GM12873 (cell line): ENCODE measurements around the gene KRT86.

Experiments
- TF ChIP-seq, protein P1 (sequence below): IDR thresholded peaks from 2 replicates; pipeline ENCODE4 v1.5.1; 2012; ENCODE audit warnings: low read depth, mild to moderate bottlenecking, moderate library complexity, low read length, control low read depth; ENCODE audit not compliant: insufficient read depth; ENCODE audit errors: missing control alignments

The KRT86 gene

DNA sequence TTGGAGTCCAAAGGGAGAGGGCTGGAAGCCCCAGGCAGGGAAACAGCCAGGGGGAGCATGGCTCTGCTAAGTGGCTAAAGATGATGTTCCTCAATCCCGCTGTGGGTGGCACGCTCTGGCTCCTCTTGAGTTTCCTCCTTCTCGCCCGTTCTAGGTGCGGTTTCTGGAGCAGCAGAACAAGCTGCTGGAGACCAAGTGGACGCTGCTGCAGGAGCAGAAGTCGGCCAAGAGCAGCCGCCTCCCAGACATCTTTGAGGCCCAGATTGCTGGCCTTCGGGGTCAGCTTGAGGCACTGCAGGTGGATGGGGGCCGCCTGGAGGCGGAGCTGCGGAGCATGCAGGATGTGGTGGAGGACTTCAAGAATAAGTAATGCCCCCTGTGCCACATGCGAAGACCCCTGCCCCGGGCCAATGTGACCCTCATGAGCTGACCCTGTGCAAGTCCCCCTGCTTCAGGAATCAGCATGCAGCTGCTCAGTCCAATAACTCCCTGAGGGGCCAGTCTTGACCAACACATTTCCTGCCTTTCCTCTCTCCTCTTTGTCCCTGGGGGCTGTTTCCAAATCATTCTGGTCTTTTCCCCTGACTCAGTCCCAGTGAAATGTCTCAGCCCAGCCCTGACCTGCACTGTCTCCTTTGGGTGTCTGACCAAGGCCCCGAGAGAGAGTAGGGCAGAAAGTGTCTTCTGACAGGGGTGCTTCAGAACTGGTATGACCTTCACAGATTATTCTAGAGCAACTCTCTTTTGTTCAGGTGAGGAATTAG, 39.3 kb upstream of the KRT86 start:
- TF ChIP-seq, protein P1, sequence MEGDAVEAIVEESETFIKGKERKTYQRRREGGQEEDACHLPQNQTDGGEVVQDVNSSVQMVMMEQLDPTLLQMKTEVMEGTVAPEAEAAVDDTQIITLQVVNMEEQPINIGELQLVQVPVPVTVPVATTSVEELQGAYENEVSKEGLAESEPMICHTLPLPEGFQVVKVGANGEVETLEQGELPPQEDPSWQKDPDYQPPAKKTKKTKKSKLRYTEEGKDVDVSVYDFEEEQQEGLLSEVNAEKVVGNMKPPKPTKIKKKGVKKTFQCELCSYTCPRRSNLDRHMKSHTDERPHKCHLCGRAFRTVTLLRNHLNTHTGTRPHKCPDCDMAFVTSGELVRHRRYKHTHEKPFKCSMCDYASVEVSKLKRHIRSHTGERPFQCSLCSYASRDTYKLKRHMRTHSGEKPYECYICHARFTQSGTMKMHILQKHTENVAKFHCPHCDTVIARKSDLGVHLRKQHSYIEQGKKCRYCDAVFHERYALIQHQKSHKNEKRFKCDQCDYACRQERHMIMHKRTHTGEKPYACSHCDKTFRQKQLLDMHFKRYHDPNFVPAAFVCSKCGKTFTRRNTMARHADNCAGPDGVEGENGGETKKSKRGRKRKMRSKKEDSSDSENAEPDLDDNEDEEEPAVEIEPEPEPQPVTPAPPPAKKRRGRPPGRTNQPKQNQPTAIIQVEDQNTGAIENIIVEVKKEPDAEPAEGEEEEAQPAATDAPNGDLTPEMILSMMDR = no peak

DNA sequence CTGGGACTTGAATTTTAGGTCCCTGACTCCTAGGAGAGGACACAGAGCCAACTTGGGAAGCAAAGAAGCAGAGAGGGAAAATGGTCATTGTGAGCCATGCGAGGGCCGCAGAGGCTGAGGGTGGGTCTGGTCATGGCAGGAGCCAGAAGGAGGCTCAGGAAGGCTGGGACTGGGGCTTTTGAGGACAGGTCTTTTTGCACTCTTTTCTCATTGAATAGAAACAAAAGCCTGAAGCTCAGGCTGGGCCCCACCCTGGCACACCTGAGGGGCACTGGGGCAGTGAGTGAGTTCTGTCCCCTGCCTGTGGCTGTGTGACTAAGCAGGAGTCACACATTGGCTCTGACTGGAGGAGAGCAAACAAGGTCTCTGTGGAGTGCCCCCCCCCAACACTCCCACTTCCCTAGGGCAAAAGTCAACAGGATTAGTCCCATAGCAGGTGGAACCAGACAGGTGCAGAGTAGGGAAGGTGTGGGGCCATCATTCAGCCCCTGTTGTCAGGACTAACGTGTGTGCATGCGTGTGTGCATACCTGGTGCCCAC, 38.6 kb upstream of the KRT86 start:
- TF ChIP-seq, protein P1 = no peak

DNA sequence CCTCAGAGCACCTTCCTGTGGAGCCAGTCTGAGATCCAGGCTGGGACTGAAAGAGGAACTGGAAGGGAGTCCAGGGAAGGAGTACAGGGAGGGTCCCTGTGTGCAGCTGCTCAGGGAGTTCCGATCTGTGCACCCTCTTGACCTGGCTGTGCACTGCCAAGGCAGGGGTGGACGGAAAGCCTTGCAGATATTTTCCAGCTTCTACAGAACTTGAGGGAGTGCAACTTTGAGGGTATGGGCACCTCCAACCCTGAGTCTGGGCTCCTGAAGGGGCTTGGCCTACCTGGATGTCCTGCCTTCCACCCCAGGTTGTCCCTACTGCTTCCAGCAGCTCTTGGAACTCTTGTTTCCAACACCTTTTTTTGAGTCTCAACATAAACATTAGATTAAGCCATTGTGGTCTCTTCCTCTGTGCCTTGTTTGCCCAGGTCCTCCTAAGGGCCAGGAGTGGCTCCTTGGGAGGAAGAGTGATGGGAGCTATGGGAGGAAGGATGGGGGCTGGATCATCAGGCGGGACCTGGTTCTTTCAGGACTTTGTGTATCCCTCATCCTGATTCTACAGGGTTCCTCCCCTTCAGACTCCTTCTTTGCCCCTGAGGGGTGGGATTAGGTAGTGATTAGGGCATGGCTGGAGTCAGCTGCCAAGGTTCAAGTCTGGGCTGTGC, 37.9 kb upstream of the KRT86 start:
- TF ChIP-seq, protein P1 = no peak

DNA sequence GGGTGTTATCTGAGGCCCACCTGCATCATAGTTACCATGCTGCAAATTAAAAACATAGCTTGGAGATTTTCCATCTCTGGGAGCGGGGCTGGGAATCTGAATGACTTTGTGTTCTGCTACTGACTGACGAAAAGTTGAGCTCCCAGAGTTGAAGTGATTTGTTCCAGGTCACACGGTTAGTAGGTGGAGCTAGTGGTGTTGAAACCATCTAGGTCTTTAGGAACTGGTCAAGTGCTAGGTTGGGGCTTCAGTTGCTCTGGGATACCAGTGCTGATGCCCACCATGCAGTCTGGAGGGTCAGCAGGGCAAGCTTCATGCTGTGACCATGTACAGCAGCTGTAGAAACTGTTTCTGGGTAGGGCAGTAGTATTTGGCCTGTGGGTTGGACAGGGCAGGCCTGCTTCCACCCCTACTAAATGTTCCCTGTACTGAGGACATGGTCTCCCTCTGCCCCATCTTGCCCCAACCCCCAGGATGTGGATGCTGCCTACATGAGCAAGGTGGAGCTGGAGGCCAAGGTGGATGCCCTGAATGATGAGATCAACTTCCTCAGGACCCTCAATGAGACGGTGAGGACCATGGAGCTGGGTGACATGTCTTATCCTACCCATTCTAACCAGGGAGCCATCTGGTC, 36.1 kb upstream of the KRT86 start:
- TF ChIP-seq, protein P1 = no peak

DNA sequence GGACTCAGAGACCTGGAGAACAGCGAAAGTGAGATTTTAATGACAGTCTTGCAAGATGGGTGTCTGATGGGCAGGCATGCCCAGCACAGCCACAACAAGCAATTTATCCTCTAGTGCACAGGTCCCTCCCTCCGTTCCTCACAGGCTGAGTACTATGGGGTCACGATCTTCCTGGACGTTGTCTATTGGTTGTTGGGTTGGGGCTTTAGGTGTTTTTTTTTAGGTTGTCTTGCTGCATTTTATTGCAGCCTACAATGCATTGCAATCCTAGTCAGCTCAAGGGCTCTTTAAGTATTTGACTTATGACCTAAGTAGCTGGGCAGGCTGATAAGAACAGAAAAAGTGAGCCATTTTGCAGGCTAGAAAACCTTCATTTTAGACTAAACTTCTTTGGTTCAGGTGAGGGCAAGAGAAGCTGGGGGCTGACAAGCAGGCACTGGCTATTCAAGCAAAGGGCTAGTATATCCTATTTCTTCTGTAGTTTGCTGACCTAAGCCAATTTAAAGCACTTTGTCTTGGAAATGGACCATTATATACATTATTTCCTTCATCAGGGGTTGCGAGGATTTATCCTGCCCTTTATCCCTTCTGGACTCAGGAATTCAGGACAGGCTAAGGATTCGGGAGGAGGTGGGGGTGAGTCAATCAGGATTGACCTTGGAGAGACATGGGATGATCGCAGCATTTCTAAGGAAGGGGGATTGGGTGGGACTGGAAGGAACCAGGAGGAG, 35.4 kb upstream of the KRT86 start:
- TF ChIP-seq, protein P1 = no peak

DNA sequence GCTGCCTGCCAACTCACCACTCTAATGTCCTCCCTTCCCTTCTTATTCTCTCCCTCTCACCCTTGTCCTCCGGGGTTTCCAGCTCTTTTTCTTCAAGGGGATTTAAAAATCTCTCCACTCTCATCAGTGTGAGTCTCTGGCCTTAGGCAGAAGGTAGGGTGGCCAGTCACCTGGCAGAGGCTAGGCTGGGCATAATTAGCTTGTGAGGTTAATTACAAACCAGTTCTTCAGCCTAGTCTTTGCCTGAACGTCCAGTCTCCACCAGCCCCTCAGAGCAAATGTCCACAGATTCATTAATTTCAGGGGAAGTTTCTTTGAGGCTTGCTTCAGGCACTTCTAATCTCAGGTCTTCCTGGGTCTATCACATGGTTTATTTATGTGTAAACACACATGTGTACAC, 34.7 kb upstream of the KRT86 start:
- TF ChIP-seq, protein P1 = no peak
